Cardiac muscle cell (in vitro differentiated cells and primary cell): ENCODE measurements around the gene ADGRD1. TPM values are rescaled to one million over a fixed set of nuclear protein-coding genes. Genes with fewer than 3 reads are reported as not detected.
"Not testable (repeated sequence)": the region's sequence is repeated elsewhere in the genome, so short reads cannot be mapped to it uniquely, and the experiment has no call there.

Experiments used
- DNase-seq, 2 donors: peaks; one replicate each; pipeline versions ENCODE4 v3.0.0 to v3.0.0-alpha.2; 2010 to 2017; ENCODE audit warnings: low read depth in 1 of 2, low spot score in 1 of 2
- H3K27ac ChIP-seq: fragments of 200-600 bp; sonication (generic); 2 replicates; pipeline ENCODE4 v1.5.1; 2016
- H3K27me3 ChIP-seq: fragments of 200-600 bp; sonication (generic); 2 replicates; pipeline ENCODE4 v1.6.0; 2016; ENCODE audit warnings: control low read depth
- H3K36me3 ChIP-seq: fragments of 200-600 bp; sonication (generic); 2 replicates; pipeline ENCODE4 v1.5.1; 2016; ENCODE audit warnings: control low read depth
- H3K4me1 ChIP-seq: fragments of 200-600 bp; sonication (generic); 2 replicates; pipeline ENCODE4 v1.8.1; 2017; ENCODE audit warnings: low read depth, mild to moderate bottlenecking, mixed run types
- H3K4me3 ChIP-seq: fragments of 200-600 bp; sonication (generic); 2 replicates; pipeline ENCODE4 v1.5.1; 2016; ENCODE audit warnings: mild to moderate bottlenecking
- H3K9me3 ChIP-seq: fragments of 200-600 bp; sonication (generic); 2 replicates; pipeline ENCODE4 v1.5.1; 2017; ENCODE audit warnings: low read depth, mild to moderate bottlenecking, control low read depth
- CTCF ChIP-seq: IDR thresholded peaks from 2 replicates; pipeline ENCODE4 v1.5.1; 2012; ENCODE audit warnings: low read depth, mild to moderate bottlenecking, low read length
- polyA plus RNA-seq: library from polyadenylated mRNA; unstranded; fragments of >200 nt; fragmentation: Nextera tagmentation; extraction: Ambion mirVana; gene quantifications from 2 replicates; pipeline ENCODE4 v1.2.1, GENCODE V29; 2016
- total RNA-seq: library from RNA; depleted of rRNA; stranded (reverse); fragments of >200 nt; gene quantifications from 2 replicates; pipeline ENCODE4 v1.2.3, GENCODE V29; 2016

Gene ADGRD1
- total and polyA plus RNA-seq, 2 experiments from 2014 or later, result 66.6 to 74.0 TPM

- no peak overlapping the region for H3K4me3 ChIP-seq
- no peaks in the 10 kb centered on the region for H3K9me3 ChIP-seq
- H3K4me1 ChIP-seq, result no peaks in the 10 kb centered on the region
- peaks cover 6% of the 10 kb centered on the region for H3K36me3 ChIP-seq
- no peak for TF ChIP-seq CTCF
- H3K27ac ChIP-seq, result no peak overlapping the region
- H3K27me3 ChIP-seq, result no peaks in the 10 kb centered on the region
- no peak for DNase-seq
Observed at GRCh38 chr12:131117438-131118245, 163.9 kb downstream of the ADGRD1 start.

GRCh38 chr12:131118371-131118770 lies 164.7 kb downstream of the ADGRD1 start:
- H3K9me3 ChIP-seq, result no peaks in the 10 kb centered on the region
- H3K4me1 ChIP-seq, result no peaks in the 10 kb centered on the region
- no peaks in the 10 kb centered on the region for H3K27me3 ChIP-seq
- H3K4me3 ChIP-seq, result no peak overlapping the region
- no peak for TF ChIP-seq CTCF
- no peak overlapping the region for H3K27ac ChIP-seq
- peaks cover 6% of the 10 kb centered on the region for H3K36me3 ChIP-seq
- no peak for DNase-seq

GRCh38 chr12:131119345-131119744 lies 165.6 kb downstream of the ADGRD1 start:
- DNase-seq, H3K27ac ChIP-seq, H3K9me3 ChIP-seq, H3K4me3 ChIP-seq, H3K27me3 ChIP-seq, H3K36me3 ChIP-seq, H3K4me1 ChIP-seq: not testable (repeated sequence)

GRCh38 chr12:131119936-131120335 lies 166.2 kb downstream of the ADGRD1 start:
- Histone ChIP-seq H3K27ac (no peak overlapping the region), H3K4me3 (no peak overlapping the region), H3K36me3 (peaks cover 3% of the 10 kb centered on the region), H3K9me3 (no peaks in the 10 kb centered on the region), H3K4me1 (no peaks in the 10 kb centered on the region), H3K27me3 (no peaks in the 10 kb centered on the region)
- DNase-seq, result no peak
- TF ChIP-seq CTCF, result no peak

GRCh38 chr12:131120831-131121271 lies 167.1 kb downstream of the ADGRD1 start:
- Histone ChIP-seq H3K4me1 (no peaks in the 10 kb centered on the region), H3K27me3 (no peaks in the 10 kb centered on the region), H3K9me3 (no peaks in the 10 kb centered on the region), H3K4me3 (no peak overlapping the region), H3K36me3 (peaks cover 3% of the 10 kb centered on the region), H3K27ac (no peak overlapping the region)
- TF ChIP-seq CTCF, result no peak
- DNase-seq, result no peak

GRCh38 chr12:131121705-131122405 lies 168.1 kb downstream of the ADGRD1 start:
- H3K4me1 ChIP-seq, result no peaks in the 10 kb centered on the region
- DNase-seq, result no peak
- H3K9me3 ChIP-seq, result no peaks in the 10 kb centered on the region
- H3K4me3 ChIP-seq, result no peak overlapping the region
- H3K36me3 ChIP-seq, result peaks cover 3% of the 10 kb centered on the region
- no peaks in the 10 kb centered on the region for H3K27me3 ChIP-seq
- H3K27ac ChIP-seq, result no peak overlapping the region
- no peak for TF ChIP-seq CTCF
